CD14-positive monocyte (primary cell): Measurements from ENCODE around the gene PPFIA1. TPM values are rescaled to one million over a fixed set of nuclear protein-coding genes. Genes with fewer than 3 reads are reported as not detected.

Experiments
- DNase-seq, 3 donors: peaks; one replicate each; pipeline ENCODE4 v3.0.0-alpha.2; 2011 to 2022
- H2AFZ ChIP-seq: 2 replicates; pipeline ENCODE4 v1.6.0; 2012; ENCODE audit warnings: mild to moderate bottlenecking, low read depth, low read length, inconsistent platforms; ENCODE audit not compliant: insufficient read depth, poor library complexity, severe bottlenecking
- H3K27ac ChIP-seq, 2 donors: 1 replicate in 1 of 2; 2 replicates in 1 of 2; pipeline ENCODE4 v1.5.1; 2012 to 2013; ENCODE audit warnings: low read length in 2 of 2, control low read depth in 1 of 2, inconsistent platforms in 1 of 2, low read depth in 1 of 2, mild to moderate bottlenecking in 1 of 2
- H3K27me3 ChIP-seq, 2 donors: one replicate each; pipeline versions ENCODE4 v1.6.0 to v1.6.1; 2011 to 2013; ENCODE audit warnings: low read length in 2 of 2; ENCODE audit not compliant: control insufficient read depth in 2 of 2, insufficient read depth in 2 of 2
- H3K36me3 ChIP-seq, 2 donors: replicated peaks in 1 of 2; 1 replicate in 1 of 2; 2 replicates in 1 of 2; pipeline versions ENCODE4 v1.5.1 to v1.6.1; 2012 to 2013; ENCODE audit warnings: low read length in 2 of 2, control low read depth in 1 of 2, inconsistent platforms in 1 of 2, mild to moderate bottlenecking in 1 of 2; ENCODE audit not compliant: insufficient read depth in 2 of 2, control insufficient read depth in 1 of 2
- H3K4me1 ChIP-seq, 2 donors: 1 replicate in 1 of 2; 2 replicates in 1 of 2; pipeline versions ENCODE4 v1.5.1 to v1.6.1; 2012 to 2013; ENCODE audit warnings: low read length in 2 of 2, control low read depth in 1 of 2, inconsistent platforms in 1 of 2, mild to moderate bottlenecking in 1 of 2, moderate library complexity in 1 of 2; ENCODE audit not compliant: insufficient read depth in 2 of 2, control insufficient read depth in 1 of 2
- H3K4me2 ChIP-seq: replicated peaks from 2 replicates; pipeline ENCODE3; 2012; ENCODE audit warnings: low read length, moderate library complexity, mild to moderate bottlenecking; ENCODE audit not compliant: poor library complexity, severe bottlenecking; ENCODE audit errors: extremely low read depth
- H3K4me3 ChIP-seq, 3 experiments: fragments of 200-600 bp in 1 of 3; sonication (generic) in 1 of 3; replicated peaks in 1 of 3; 1 replicate in 2 of 3; 2 replicates in 1 of 3; pipeline ENCODE4 v1.5.1; 2011 to 2013; ENCODE audit warnings: low read length in 3 of 3, mild to moderate bottlenecking in 3 of 3, control low read depth in 2 of 3, low read depth in 2 of 3, inconsistent platforms in 1 of 3, moderate library complexity in 1 of 3
- H3K79me2 ChIP-seq: 2 replicates; pipeline ENCODE4 v1.6.0; 2012; ENCODE audit warnings: mild to moderate bottlenecking, control low read depth, inconsistent platforms, low read length, moderate library complexity; ENCODE audit not compliant: insufficient read depth
- H3K9ac ChIP-seq: 2 replicates; pipeline ENCODE4 v1.6.0; 2017; ENCODE audit warnings: low read length, mild to moderate bottlenecking; ENCODE audit not compliant: insufficient read depth, poor library complexity, severe bottlenecking
- H3K9me3 ChIP-seq, 2 donors: replicated peaks in 1 of 2; 1 replicate in 1 of 2; 2 replicates in 1 of 2; pipeline versions ENCODE4 v1.5.1 to v1.6.1; 2012 to 2013; ENCODE audit warnings: low read length in 2 of 2, control low read depth in 1 of 2; ENCODE audit not compliant: control insufficient read depth in 1 of 2, insufficient read depth in 1 of 2
- H4K20me1 ChIP-seq: 2 replicates; pipeline ENCODE4 v1.6.0; 2012; ENCODE audit warnings: mild to moderate bottlenecking, low read length, control low read depth, moderate library complexity; ENCODE audit not compliant: insufficient read depth
- H3K27ac Mint-ChIP-seq, 7 donors: one replicate each; pipeline ENCODE4 v1.8.0; 2020; ENCODE audit warnings: mild to moderate bottlenecking in 7 of 7, mixed read lengths in 7 of 7, moderate library complexity in 6 of 7, inconsistent platforms in 2 of 7
- H3K27me3 Mint-ChIP-seq, 3 donors: one replicate each; pipeline ENCODE4 v1.8.0; 2021 to 2022; ENCODE audit warnings: low read depth in 3 of 3, mild to moderate bottlenecking in 3 of 3, mixed read lengths in 3 of 3, moderate library complexity in 3 of 3, inconsistent platforms in 1 of 3
- H3K36me3 Mint-ChIP-seq, 2 donors: one replicate each; pipeline ENCODE4 v1.8.0; 2020; ENCODE audit warnings: mixed read lengths in 2 of 2, inconsistent platforms in 1 of 2, mild to moderate bottlenecking in 1 of 2
- H3K4me1 Mint-ChIP-seq: one replicate; pipeline ENCODE4 v1.8.0; 2020; ENCODE audit warnings: mild to moderate bottlenecking, mixed read lengths
- H3K4me3 Mint-ChIP-seq, 2 donors: one replicate each; pipeline ENCODE4 v1.8.0; 2020; ENCODE audit warnings: mild to moderate bottlenecking in 2 of 2, mixed read lengths in 2 of 2, moderate library complexity in 1 of 2
- H3K9me3 Mint-ChIP-seq, 7 donors: one replicate each; pipeline ENCODE4 v1.8.0; 2020 to 2022; ENCODE audit warnings: mixed read lengths in 7 of 7, mild to moderate bottlenecking in 6 of 7, moderate library complexity in 6 of 7, inconsistent platforms in 2 of 7
- WGBS: methylation state at CpG from one replicate; pipeline ENCODE4 v1.1.5; 2013; ENCODE audit warnings: missing lambda C conversion rate; ENCODE audit not compliant: insufficient coverage; 5-methylcytosine and 5-hydroxymethylcytosine counted together
- intact Hi-C, 2 donors: fragments of 100-400 bp; cut with micrococcal nuclease; formaldehyde crosslinking; loops; one replicate each; pipeline versions ENCODE4 v1.15.0 to v1.15.1; 2023
- polyA plus RNA-seq, 3 donors: library from polyadenylated mRNA; depleted of rRNA in 1 of 3; unstranded in 2 of 3; stranded (reverse) in 1 of 3; fragments of 300-500 nt in 2 of 3; fragments of >200 nt in 1 of 3; fragmentation: Illumina TruSeq in 2 of 3; gene quantifications; 1 replicate in 2 of 3; 2 replicates in 1 of 3; pipeline ENCODE4 v1.2.3, GENCODE V29; 2012 to 2021
- TF ChIP-seq, protein P1 (sequence below): fragments of 200-600 bp; IDR thresholded peaks from one replicate; pipeline ENCODE4 v1.8.0; 2022; ENCODE audit warnings: antibody characterized with exemption, mild to moderate bottlenecking

PPFIA1 gene
- polyA plus RNA-seq, 3 donors = 7.5 to 65.7 (median 15.5) TPM

DNA sequence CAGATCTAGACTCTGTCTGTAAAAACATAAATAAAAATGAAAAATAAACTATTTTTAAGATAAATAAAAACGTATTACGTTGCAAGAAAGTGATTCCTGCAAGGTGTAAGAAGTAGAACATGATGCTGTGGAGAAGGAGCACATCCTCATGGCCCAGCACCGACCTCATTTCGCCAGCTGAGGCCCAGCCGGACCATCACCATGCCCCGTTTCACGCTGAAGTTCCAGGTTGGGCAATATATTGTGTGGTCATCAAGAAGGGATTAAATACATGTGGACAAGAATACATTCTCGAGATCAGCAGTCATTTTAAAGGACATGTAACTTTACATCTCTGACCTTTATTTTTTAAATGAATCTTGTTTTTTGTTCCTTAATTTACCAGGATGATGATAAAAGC, 107.2 kb downstream of the PPFIA1 start:
- no peak overlapping the region for H2AFZ ChIP-seq
- 100% methylated on average over 1 of the region's 8 CpGs for WGBS
- intact Hi-C loops = no loop called here
- H3K27ac ChIP-seq = no peak overlapping the region
- Mint-ChIP-seq H3K27me3 (peaks cover 2 to 3% (median 2%) of the 10 kb centered on the region in 3 donors), H3K27ac (no peak overlapping the region), H3K36me3 (peaks cover 86 to 96% of the 10 kb centered on the region in 2 donors), H3K4me1 (no peaks in the 10 kb centered on the region), H3K9me3 (peaks cover 0 to 3% (median 0%) of the 10 kb centered on the region in 7 donors), H3K4me3 (no peak overlapping the region)
- TF ChIP-seq, protein P1, sequence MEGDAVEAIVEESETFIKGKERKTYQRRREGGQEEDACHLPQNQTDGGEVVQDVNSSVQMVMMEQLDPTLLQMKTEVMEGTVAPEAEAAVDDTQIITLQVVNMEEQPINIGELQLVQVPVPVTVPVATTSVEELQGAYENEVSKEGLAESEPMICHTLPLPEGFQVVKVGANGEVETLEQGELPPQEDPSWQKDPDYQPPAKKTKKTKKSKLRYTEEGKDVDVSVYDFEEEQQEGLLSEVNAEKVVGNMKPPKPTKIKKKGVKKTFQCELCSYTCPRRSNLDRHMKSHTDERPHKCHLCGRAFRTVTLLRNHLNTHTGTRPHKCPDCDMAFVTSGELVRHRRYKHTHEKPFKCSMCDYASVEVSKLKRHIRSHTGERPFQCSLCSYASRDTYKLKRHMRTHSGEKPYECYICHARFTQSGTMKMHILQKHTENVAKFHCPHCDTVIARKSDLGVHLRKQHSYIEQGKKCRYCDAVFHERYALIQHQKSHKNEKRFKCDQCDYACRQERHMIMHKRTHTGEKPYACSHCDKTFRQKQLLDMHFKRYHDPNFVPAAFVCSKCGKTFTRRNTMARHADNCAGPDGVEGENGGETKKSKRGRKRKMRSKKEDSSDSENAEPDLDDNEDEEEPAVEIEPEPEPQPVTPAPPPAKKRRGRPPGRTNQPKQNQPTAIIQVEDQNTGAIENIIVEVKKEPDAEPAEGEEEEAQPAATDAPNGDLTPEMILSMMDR = no peak
- H4K20me1 ChIP-seq = peaks cover 58% of the 10 kb centered on the region
- H3K9ac ChIP-seq = no peak overlapping the region
- no peaks in the 10 kb centered on the region for H3K9me3 ChIP-seq
- no peak for DNase-seq
- no peak overlapping the region for H3K4me2 ChIP-seq
- no peak overlapping the region for H3K4me3 ChIP-seq
- H3K27me3 ChIP-seq = no peaks in the 10 kb centered on the region
- no peaks in the 10 kb centered on the region for H3K4me1 ChIP-seq
- H3K36me3 ChIP-seq = peaks cover 85 to 93% of the 10 kb centered on the region in 2 donors
- H3K79me2 ChIP-seq = no peaks in the 10 kb centered on the region

DNA sequence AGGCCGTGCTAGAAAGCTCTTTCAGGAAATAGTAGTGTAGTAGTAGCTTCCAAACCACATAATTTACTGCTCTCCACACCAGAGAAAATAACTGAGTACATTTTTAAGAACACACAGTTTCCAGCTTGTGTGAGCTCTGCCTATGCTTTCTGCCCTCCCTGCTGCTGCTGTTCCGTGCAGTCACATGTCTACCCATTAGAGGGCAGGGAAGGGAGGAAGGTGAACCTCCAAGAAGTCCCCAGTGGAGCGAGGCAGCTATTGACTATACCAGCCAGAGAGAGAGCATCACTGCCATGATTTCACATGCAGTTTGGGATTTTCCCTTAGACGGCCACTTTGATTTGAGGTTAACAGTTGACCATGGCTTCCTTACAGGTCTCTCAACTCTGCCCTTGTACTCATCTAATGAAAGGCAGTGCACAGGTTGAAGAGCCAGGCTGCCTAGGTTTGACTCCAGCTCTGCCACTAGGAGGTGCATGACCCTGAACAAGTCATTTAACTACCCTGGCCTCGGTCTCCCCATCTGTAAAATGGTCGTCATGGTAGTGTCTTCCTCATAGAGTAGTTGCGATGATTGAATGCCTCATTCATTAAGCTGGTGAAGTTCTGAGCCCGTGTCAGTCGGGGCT, 108.1 kb downstream of the PPFIA1 start:
- no peaks in the 10 kb centered on the region for H3K79me2 ChIP-seq
- H3K4me1 Mint-ChIP-seq = peaks cover 2% of the 10 kb centered on the region
- peaks cover 57% of the 10 kb centered on the region for H4K20me1 ChIP-seq
- H3K27me3 Mint-ChIP-seq = peaks cover 3% of the 10 kb centered on the region in 3 donors
- intact Hi-C loops = no loop called here
- no peaks in the 10 kb centered on the region for H3K9me3 ChIP-seq
- no peak overlapping the region for H3K4me2 ChIP-seq
- H3K36me3 ChIP-seq = peaks cover 81 to 93% of the 10 kb centered on the region in 2 donors
- no peak overlapping the region for H2AFZ ChIP-seq
- peaks cover 0 to 3% (median 0%) of the 10 kb centered on the region in 7 donors for H3K9me3 Mint-ChIP-seq
- no peak overlapping the region for H3K9ac ChIP-seq
- no peak overlapping the region for H3K4me3 Mint-ChIP-seq
- H3K4me1 ChIP-seq = no peaks in the 10 kb centered on the region
- H3K4me3 ChIP-seq = no peak overlapping the region
- no peak overlapping the region for H3K27ac Mint-ChIP-seq
- TF ChIP-seq, protein P1 = no peak
- H3K36me3 Mint-ChIP-seq = peaks cover 84 to 94% of the 10 kb centered on the region in 2 donors
- 96% methylated on average over 6 of the region's 9 CpGs for WGBS
- no peak for DNase-seq
- no peaks in the 10 kb centered on the region for H3K27me3 ChIP-seq
- H3K27ac ChIP-seq = no peak overlapping the region
